ENCODE measurements around the gene FKBP1A.

The FKBP1A gene

GRCh38 chr20:1390581-1391403 is 2.1 kb downstream of the FKBP1A start:
- no peak for TF ChIP-seq CTCF (IDR thresholded peaks at IDR 0.05)
- DNase-seq, result no peak
- intact Hi-C loops (cut with DNase I; ENCODE audit: low total_unique reads), result loop anchor here (5.0 kb wide), 2 partner anchors 68 to 77 kb away; partner anchors contain the start of gene NSFL1C
- Histone ChIP-seq H3K27ac (peak overlapping the region; percentile 71 to 72), H3K27me3 (no peaks in the 10 kb centered on the region), H3K4me1 (peaks cover 0 to 52% (median 40%) of the 10 kb centered on the region in 4 donors), H3K36me3 (peaks cover 0 to 4% (median 0%) of the 10 kb centered on the region in 3 donors), H3K9me3 (no peaks in the 10 kb centered on the region), H3K4me3 (peak overlapping the region; percentile 70 to 84)

- Histone ChIP-seq H3K27ac (peak overlapping the region; percentile 14 to 20), H3K36me3 (peaks cover 0 to 4% (median 0%) of the 10 kb centered on the region in 3 donors), H3K4me1 (peaks cover 0 to 52% (median 40%) of the 10 kb centered on the region in 4 donors), H3K9me3 (no peaks in the 10 kb centered on the region), H3K4me3 (peak overlapping the region in 1 of 2 donors; percentile 70), H3K27me3 (no peaks in the 10 kb centered on the region)
- TF ChIP-seq CTCF (IDR thresholded peaks at IDR 0.05), result no peak
- intact Hi-C loops (cut with DNase I; ENCODE audit: low total_unique reads), result loop anchor here (5.0 kb wide), 2 partner anchors 68 to 77 kb away; partner anchors contain the start of gene NSFL1C
- DNase-seq, result no peak
Measured at GRCh38 chr20:1389703-1390580, 2.9 kb downstream of the FKBP1A start.

GRCh38 chr20:1388741-1389483 is 3.9 kb downstream of the FKBP1A start:
- Histone ChIP-seq H3K9me3 (no peaks in the 10 kb centered on the region), H3K4me3 (no peak overlapping the region), H3K27me3 (no peaks in the 10 kb centered on the region), H3K27ac (peak overlapping the region in 1 of 2 donors; percentile 3), H3K4me1 (peaks cover 0 to 52% (median 40%) of the 10 kb centered on the region in 4 donors), H3K36me3 (peaks cover 0 to 4% (median 0%) of the 10 kb centered on the region in 3 donors)
- intact Hi-C loops (cut with DNase I; ENCODE audit: low total_unique reads), result no loop called here
- no peak for DNase-seq
- no peak for TF ChIP-seq CTCF (IDR thresholded peaks at IDR 0.05)

- Histone ChIP-seq H3K4me3 (no peak overlapping the region), H3K9me3 (no peaks in the 10 kb centered on the region), H3K27ac (no peak overlapping the region), H3K36me3 (peaks cover 0 to 4% (median 0%) of the 10 kb centered on the region in 3 donors), H3K27me3 (no peaks in the 10 kb centered on the region), H3K4me1 (peaks cover 0 to 54% (median 34%) of the 10 kb centered on the region in 4 donors)
- no peak for DNase-seq
- no peak for TF ChIP-seq CTCF (IDR thresholded peaks at IDR 0.05)
- intact Hi-C loops (cut with DNase I; ENCODE audit: low total_unique reads), result no loop called here
Measured at GRCh38 chr20:1388253-1388652, 4.6 kb downstream of the FKBP1A start.

GRCh38 chr20:1386323-1386722 is 6.5 kb downstream of the FKBP1A start:
- H3K36me3 ChIP-seq, result peaks cover 0 to 4% (median 0%) of the 10 kb centered on the region in 3 donors
- no peak overlapping the region for H3K27ac ChIP-seq
- H3K9me3 ChIP-seq, result no peaks in the 10 kb centered on the region
- peaks cover 0 to 63% (median 40%) of the 10 kb centered on the region in 4 donors for H3K4me1 ChIP-seq
- H3K4me3 ChIP-seq, result no peak overlapping the region
- H3K27me3 ChIP-seq, result no peaks in the 10 kb centered on the region
- intact Hi-C loops (cut with DNase I; ENCODE audit: low total_unique reads), result no loop called here
- DNase-seq, result no peak
- no peak for TF ChIP-seq CTCF (IDR thresholded peaks at IDR 0.05)

Measured in tibial artery (tissue), 4 donors.